Panc1 (cell line): ENCODE data around the gene FZD4. TPM values are rescaled to one million over a fixed set of nuclear protein-coding genes. Genes with fewer than 3 reads are reported as not detected.

ENCODE experiments used
- ATAC-seq: fragments of 200-7000 bp; cut with Tn5 transposase; 2 replicates; pipeline ENCODE4 v1.9.1; 2020; ENCODE audit warnings: mild to moderate bottlenecking, moderate library complexity
- BruUV-seq: library from RNA; stranded (reverse); fragments of 400-500 nt; replicated peaks from 2 replicates; lab custom pipeline; 2021; lab: Mats Ljungman, UMichigan
- CTCF ChIA-PET: fragments of 300-600 bp; sonication (Branson Sonifier 250); formaldehyde crosslinking; loops from one replicate; lab custom pipeline; 2022; ENCODE audit warnings: antibody characterized with exemption; lab: Charles Lee
- POLR2A ChIA-PET: fragments of 300-600 bp; sonication (Branson Sonifier 250); formaldehyde crosslinking; loops from one replicate; lab custom pipeline; 2022; ENCODE audit warnings: antibody characterized with exemption; lab: Charles Lee
- DNase-seq: peaks from one replicate; pipeline ENCODE4 v3.0.0-alpha.2; 2010; ENCODE audit warnings: low read depth, low spot score
- H3K27ac ChIP-seq: 2 replicates; pipeline ENCODE4 v1.5.1; 2011; ENCODE audit warnings: mild to moderate bottlenecking, low read length, inconsistent platforms
- H3K27me3 ChIP-seq: fragments of 200-500 bp; sonication (Bioruptor generic); 2 replicates; pipeline ENCODE4 v1.6.0; 2014; ENCODE audit warnings: low read length, inconsistent platforms; ENCODE audit not compliant: control insufficient read depth, insufficient read depth
- H3K36me3 ChIP-seq: fragments of 200-500 bp; sonication (Bioruptor generic); 2 replicates; pipeline ENCODE4 v1.5.1; 2014; ENCODE audit warnings: inconsistent platforms, mild to moderate bottlenecking, low read length, moderate library complexity; ENCODE audit not compliant: control insufficient read depth, insufficient read depth
- H3K4me1 ChIP-seq: 2 replicates; pipeline ENCODE4 v1.5.1; 2011; ENCODE audit warnings: inconsistent platforms, mild to moderate bottlenecking, low read length, moderate library complexity; ENCODE audit not compliant: control insufficient read depth, insufficient read depth
- H3K4me3 ChIP-seq, 2 experiments: 2 replicates each; pipeline ENCODE4 v1.5.1; 2011 to 2012; ENCODE audit warnings: low read depth in 2 of 2, low read length in 2 of 2, mild to moderate bottlenecking in 2 of 2, inconsistent platforms in 1 of 2, moderate library complexity in 1 of 2
- H3K9me3 ChIP-seq: fragments of 200-500 bp; sonication (Bioruptor generic); 2 replicates; pipeline ENCODE4 v1.5.1; 2014; ENCODE audit warnings: low read depth, mild to moderate bottlenecking, inconsistent platforms, low read length, moderate library complexity; ENCODE audit not compliant: control insufficient read depth, insufficient read depth
- CTCF ChIP-seq: fragments of 450-650 bp; IDR thresholded peaks from 2 replicates; pipeline ENCODE4 v1.5.1; 2017; ENCODE audit warnings: mild to moderate bottlenecking
- POLR2AphosphoS5 ChIP-seq: IDR thresholded peaks from 2 replicates; pipeline ENCODE4 v1.6.1; 2012; ENCODE audit warnings: mild to moderate bottlenecking, low read depth, low read length, moderate library complexity
- REST ChIP-seq, 2 experiments: IDR thresholded peaks; 2 replicates each; pipeline ENCODE4 v1.6.1; 2011 to 2012; ENCODE audit warnings: low read depth in 2 of 2, control low read depth in 1 of 2, low read length in 1 of 2, mild to moderate bottlenecking in 1 of 2, moderate library complexity in 1 of 2; ENCODE audit not compliant: insufficient read depth in 1 of 2
- SIN3A ChIP-seq: IDR thresholded peaks from 2 replicates; pipeline ENCODE4 v1.6.1; 2012; ENCODE audit warnings: low read depth, mild to moderate bottlenecking, low read length, moderate library complexity, borderline replicate concordance; ENCODE audit not compliant: insufficient read depth
- TCF7L2 ChIP-seq: IDR thresholded peaks from 2 replicates; pipeline ENCODE4 v1.6.1; 2011; ENCODE audit warnings: mild to moderate bottlenecking, low read depth, low read length, inconsistent platforms
- in situ Hi-C: cut with HindIII; loops from 2 replicates; pipeline ENCODE4 v1.10.0; 2016; ENCODE audit warnings: low sequenced_read_pairs, low pct_unique_long_range_greater_than_20kb
- intact Hi-C: fragments of 100-400 bp; cut with micrococcal nuclease; formaldehyde crosslinking; loops from one replicate; pipeline ENCODE4 v1.10.0; 2022; ENCODE audit not compliant: unreplicated experiment
- total RNA-seq: library from RNA; stranded (reverse); gene quantifications from one replicate; pipeline ENCODE4 v1.2.1, GENCODE V29; 2021; ENCODE audit not compliant: unreplicated experiment

The FZD4 gene
- total RNA-seq, 1 experiment from 2014 or later, result 11.1 TPM

- H3K36me3 ChIP-seq, result no peaks in the 10 kb centered on the region
- no peaks in the 10 kb centered on the region for H3K9me3 ChIP-seq
- TF ChIP-seq POLR2AphosphoS5, result no peak
- TF ChIP-seq CTCF, result no peak
- TF ChIP-seq TCF7L2, result no peak
- no peak for TF ChIP-seq SIN3A
- no peak for TF ChIP-seq REST (IDR thresholded peaks at IDR 0.05; ENCODE audit: insufficient read depth in 1 of 2, low read depth in 2 of 2, low read length in 1 of 2)
- DNase-seq, result no peak
- CTCF ChIA-PET, result no interaction called here
- POLR2A ChIA-PET, result no interaction called here
- H3K27ac ChIP-seq, result no peak overlapping the region
- no TSS peak for BruUV-seq
- H3K4me1 ChIP-seq, result peaks cover 3% of the 10 kb centered on the region
- no peaks in the 10 kb centered on the region for H3K27me3 ChIP-seq
- intact Hi-C loops, result loop anchor here (10.0 kb wide), 2 partner anchors 153 to 483 kb away; no protein-coding TSS in a partner anchor
- ATAC-seq, result no peak
- H3K4me3 ChIP-seq, result no peak overlapping the region
- in situ Hi-C loops, result no loop called here
Measured at GRCh38 chr11:86941871-86942599, 13.2 kb downstream of the FZD4 start.

GRCh38 chr11:86941077-86941870 is 13.9 kb downstream of the FZD4 start:
- Histone ChIP-seq H3K27me3 (no peaks in the 10 kb centered on the region), H3K4me3 (no peak overlapping the region), H3K4me1 (peaks cover 3% of the 10 kb centered on the region), H3K36me3 (no peaks in the 10 kb centered on the region), H3K27ac (no peak overlapping the region), H3K9me3 (no peaks in the 10 kb centered on the region)
- TF ChIP-seq TCF7L2 (no peak), CTCF (no peak), REST (IDR thresholded peaks at IDR 0.05; ENCODE audit: insufficient read depth in 1 of 2, low read depth in 2 of 2, low read length in 1 of 2) (no peak), SIN3A (no peak)
- POLR2A ChIA-PET, result no interaction called here
- CTCF ChIA-PET, result no interaction called here
- ATAC-seq, result no peak
- in situ Hi-C loops (no loop called here), intact Hi-C loops (loop anchor here (10.0 kb wide), 2 partner anchors 154 to 484 kb away; no protein-coding TSS in a partner anchor)
- BruUV-seq, result no TSS peak
- no peak for DNase-seq
